Body of pancreas (tissue), 4 donors: Measurements from ENCODE around the gene EEF2. TPM values are rescaled to one million over a fixed set of nuclear protein-coding genes. Genes with fewer than 3 reads are reported as not detected.
A peak's percentile ranks its signal among the peaks of the same experiment; 100 is the strongest.
"Not testable (repeated sequence)": the region's sequence is repeated elsewhere in the genome, so short reads cannot be mapped to it uniquely, and the experiment has no call there.

Source experiments
- ATAC-seq: fragments of 150-250 bp; one replicate; pipeline ENCODE4 v1.9.1; 2016
- DNase-seq, 4 donors: peaks; one replicate each; pipeline ENCODE4 v3.0.0-alpha.2; 2019
- H3K27ac ChIP-seq, 4 donors: fragments of 200-600 bp; sonication (generic); 1 replicate in 3 of 4; 2 replicates in 1 of 4; pipeline versions ENCODE4 v1.5.1 to v1.6.1; 2016 to 2019; ENCODE audit warnings: mild to moderate bottlenecking in 1 of 4, mixed read lengths in 1 of 4, moderate library complexity in 1 of 4
- H3K27me3 ChIP-seq, 2 donors: fragments of 200-600 bp; sonication (generic); one replicate each; pipeline ENCODE4 v1.6.0; 2016; ENCODE audit warnings: mild to moderate bottlenecking in 1 of 2
- H3K36me3 ChIP-seq, 2 donors: fragments of 200-600 bp; sonication (generic); replicated peaks in 1 of 2; 2 replicates each; pipeline ENCODE4 v1.5.1; 2016; ENCODE audit warnings: low read depth in 2 of 2; ENCODE audit not compliant: insufficient read depth in 1 of 2
- H3K4me1 ChIP-seq: fragments of 200-600 bp; sonication (generic); one replicate; pipeline ENCODE4 v1.6.0; 2016
- H3K4me3 ChIP-seq, 2 donors: fragments of 200-600 bp; sonication (generic); 1 replicate in 1 of 2; 2 replicates in 1 of 2; pipeline ENCODE4 v1.5.1; 2016 to 2019
- H3K9me3 ChIP-seq, 3 donors: fragments of 200-600 bp; sonication (generic); 1 replicate in 2 of 3; 2 replicates in 1 of 3; pipeline ENCODE4 v1.5.1; 2016
- CTCF ChIP-seq, 7 experiments: fragments of 450-650 bp in 4 of 7; fragments of 200-600 bp in 3 of 7; sonication (generic) in 3 of 7; IDR thresholded peaks; one replicate each; pipeline ENCODE4 v1.5.1; 2016 to 2019; ENCODE audit warnings: antibody characterized with exemption in 7 of 7
- POLR2A ChIP-seq, 3 donors: fragments of 450-650 bp; IDR thresholded peaks; one replicate each; pipeline ENCODE4 v1.6.1; 2016; ENCODE audit warnings: antibody characterized with exemption in 3 of 3, mild to moderate bottlenecking in 2 of 3
- WGBS, 2 donors: methylation state at CpG; one replicate each; pipeline ENCODE4 v1.1.5; 2017; 5-methylcytosine and 5-hydroxymethylcytosine counted together
- intact Hi-C: fragments of 100-400 bp; cut with DNase I; formaldehyde crosslinking; loops from one replicate; pipeline ENCODE4 v1.15.1; 2023
- total RNA-seq, 2 donors: library from RNA; depleted of rRNA; stranded (reverse); fragments of >200 nt; gene quantifications; one replicate each; pipeline ENCODE4 v1.1.0, GENCODE V29; 2016

Gene EEF2
- total RNA-seq, 2 donors from 2014 or later = 1,656 to 1,704 TPM

GRCh38 chr19:4009990-4010807 lies 24.9 kb upstream of the EEF2 start:
- H3K9me3 ChIP-seq = no peaks in the 10 kb centered on the region
- intact Hi-C loops = loop anchor here (10.0 kb wide), 1 partner anchor 175 kb away; the partner anchor contains the start of genes ANKRD24 and SIRT6

GRCh38 chr19:4007836-4008539 lies 22.7 kb upstream of the EEF2 start:
- no peaks in the 10 kb centered on the region for H3K36me3 ChIP-seq
- H3K4me3 ChIP-seq = peak overlapping the region; percentile 76 to 91
- H3K27me3 ChIP-seq = no peaks in the 10 kb centered on the region
- no peak for TF ChIP-seq POLR2A (IDR thresholded peaks at IDR 0.05)
- no peak for TF ChIP-seq CTCF (IDR thresholded peaks at IDR 0.05)
- intact Hi-C loops = loop anchor here (10.0 kb wide), 1 partner anchor 177 kb away; the partner anchor contains the start of genes ANKRD24 and SIRT6
- peak in 1 of 4 donors; percentile 50 for DNase-seq
- WGBS, 2 donors = 1 to 3% methylated on average over 5 to 23 of the region's 55 CpGs
- no peaks in the 10 kb centered on the region for H3K9me3 ChIP-seq
- H3K27ac ChIP-seq = peak overlapping the region; percentile 65 to 91 (median 90)
- H3K4me1 ChIP-seq = peaks cover 53% of the 10 kb centered on the region
- ATAC-seq = peak; percentile 0

More at GRCh38 chr19:4009990-4010807, 24.9 kb upstream of the EEF2 start:
- Histone ChIP-seq H3K4me3 (no peak overlapping the region), H3K36me3 (no peaks in the 10 kb centered on the region), H3K27ac (peak overlapping the region; percentile 27 to 91 (median 76)), H3K4me1 (peaks cover 75% of the 10 kb centered on the region), H3K27me3 (no peaks in the 10 kb centered on the region)
- DNase-seq (peak; percentile 59 to 71 (median 70)), ATAC-seq (no peak)
- TF ChIP-seq POLR2A (IDR thresholded peaks at IDR 0.05) = peak in 2 of 3 donors; percentile 47 to 48
- TF ChIP-seq CTCF (IDR thresholded peaks at IDR 0.05) = no peak
- 35 to 38% methylated on average over 4 to 24 of the region's 24 CpGs for WGBS, 2 donors

GRCh38 chr19:4007021-4007835 lies 22.0 kb upstream of the EEF2 start, which contains the start of gene PIAS4:
Gene PIAS4 (plus strand): TSS chr19:4007736. CDS start chr19:4007761, 25 bp downstream.
- intact Hi-C loops = loop anchor here (10.0 kb wide), 1 partner anchor 178 kb away; the partner anchor contains the start of genes ANKRD24 and SIRT6
- H3K4me3 ChIP-seq = peak within 1 kb of the TSS; percentile 76 to 91
- peaks cover 46% of the 10 kb centered on the region for H3K4me1 ChIP-seq
- no peaks in the 10 kb centered on the region for H3K36me3 ChIP-seq
- 0% methylated on average over 10 to 80 of the region's 91 CpGs for WGBS, 2 donors
- TF ChIP-seq CTCF (IDR thresholded peaks at IDR 0.05) (peak in 3 of 7 experiments; percentile 12 to 21 (median 21)), POLR2A (IDR thresholded peaks at IDR 0.05) (peak; percentile 44 to 77 (median 71))
- peak within 1 kb of the TSS; percentile 81 to 91 (median 90) for H3K27ac ChIP-seq
- ATAC-seq (peak; percentile 92), DNase-seq (peak; percentile 96 to 97 (median 96))
- no peaks in the 10 kb centered on the region for H3K27me3 ChIP-seq
- H3K9me3 ChIP-seq = no peaks in the 10 kb centered on the region

- H3K4me1 ChIP-seq = peaks cover 30% of the 10 kb centered on the region
- H3K27ac ChIP-seq, H3K4me3 ChIP-seq, H3K9me3 ChIP-seq, DNase-seq, ATAC-seq, H3K36me3 ChIP-seq, H3K27me3 ChIP-seq: not testable (repeated sequence)
- WGBS, 2 donors = 92 to 98% methylated on average over 9 of the region's 9 CpGs
- intact Hi-C loops = loop anchor here (10.0 kb wide), 1 partner anchor 179 kb away; the partner anchor contains the start of genes ANKRD24 and SIRT6
Measured at GRCh38 chr19:4005436-4005835, 20.2 kb upstream of the EEF2 start.

GRCh38 chr19:4000798-4001197 lies 15.5 kb upstream of the EEF2 start:
- ATAC-seq, H3K27me3 ChIP-seq, H3K4me3 ChIP-seq, DNase-seq, H3K4me1 ChIP-seq, H3K36me3 ChIP-seq, H3K9me3 ChIP-seq, H3K27ac ChIP-seq: not testable (repeated sequence)
- 79 to 81% methylated on average over 5 of the region's 5 CpGs for WGBS, 2 donors
- intact Hi-C loops = loop anchor here (5.0 to 10.0 kb wide), 2 partner anchors 67 to 184 kb away; partner anchors contain the start of genes ANKRD24, SIRT6 and ZBTB7A

- H3K27ac ChIP-seq, H3K9me3 ChIP-seq, DNase-seq, H3K4me1 ChIP-seq, H3K27me3 ChIP-seq, H3K4me3 ChIP-seq, ATAC-seq, H3K36me3 ChIP-seq, intact Hi-C loops: not testable (repeated sequence)
- WGBS, 2 donors = 76 to 78% methylated on average over 20 to 27 of the region's 29 CpGs
Measured at GRCh38 chr19:3998667-3999412, 13.6 kb upstream of the EEF2 start.
